Testis (tissue), 2 donors: ENCODE measurements around the gene FARS2.

Experiments
- CTCF ChIP-seq, 3 experiments: fragments of 450-650 bp in 2 of 3; fragments of 200-600 bp in 1 of 3; sonication (generic) in 1 of 3; IDR thresholded peaks; one replicate each; pipeline ENCODE4 v1.5.1; 2016 to 2019; ENCODE audit warnings: antibody characterized with exemption in 3 of 3, mild to moderate bottlenecking in 2 of 3, moderate library complexity in 1 of 3
- POLR2A ChIP-seq: fragments of 450-650 bp; IDR thresholded peaks from one replicate; pipeline ENCODE4 v1.6.1; 2017; ENCODE audit warnings: antibody characterized with exemption, mild to moderate bottlenecking, moderate library complexity

DNA sequence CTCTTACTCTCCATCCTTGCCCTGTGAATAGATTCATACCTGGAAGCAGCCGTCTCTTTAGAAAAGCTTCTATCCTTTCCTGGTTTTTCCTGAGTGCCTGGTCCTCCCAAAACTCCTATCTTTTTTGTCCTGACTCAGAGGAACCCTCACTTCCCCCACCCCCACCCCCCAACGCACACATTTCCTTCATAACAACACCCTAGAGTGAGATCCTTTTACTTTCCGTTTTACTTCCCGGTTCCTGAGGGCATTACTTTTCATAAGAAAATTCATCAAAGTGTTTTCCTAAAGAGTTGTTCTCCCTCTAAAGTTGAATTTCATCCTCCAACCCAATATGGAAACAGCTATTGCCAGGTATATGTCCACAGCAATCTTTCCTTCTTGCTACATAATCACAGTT, 418.4 kb downstream of the FARS2 start:
- TF ChIP-seq POLR2A (no peak), CTCF (IDR thresholded peaks at IDR 0.05) (no peak)
